B cell (primary cell): ENCODE data around the gene CD72. TPM values are rescaled to one million over a fixed set of nuclear protein-coding genes. Genes with fewer than 3 reads are reported as not detected.

ENCODE experiments used
- ATAC-seq: fragments of 200-7000 bp; cut with Tn5 transposase; one replicate; pipeline ENCODE4 v1.10.0; 2021; ENCODE audit warnings: low read depth, mild to moderate bottlenecking, moderate number of reproducible peaks, moderate library complexity
- CTCF ChIA-PET: fragments of 350-600 bp; sonication (Branson Sonifier 250); formaldehyde crosslinking; loops from one replicate; lab custom pipeline; 2021; ENCODE audit warnings: antibody characterized with exemption, inconsistent platforms; lab: Charles Lee
- POLR2A ChIA-PET: fragments of 350-600 bp; sonication (Branson Sonifier 250); formaldehyde crosslinking; loops from one replicate; lab custom pipeline; 2021; ENCODE audit warnings: antibody characterized with exemption; lab: Charles Lee
- DNase-seq: peaks from one replicate; pipeline ENCODE4 v3.0.0; 2013
- H2AFZ ChIP-seq: 2 replicates; pipeline ENCODE4 v1.6.1; 2012; ENCODE audit warnings: mild to moderate bottlenecking, low read depth, low read length; ENCODE audit not compliant: insufficient read depth, poor library complexity, severe bottlenecking
- H3K27ac ChIP-seq, 2 donors: 1 replicate in 1 of 2; 2 replicates in 1 of 2; pipeline ENCODE4 v1.5.1; 2012 to 2013; ENCODE audit warnings: low read length in 2 of 2, mild to moderate bottlenecking in 2 of 2, moderate library complexity in 1 of 2
- H3K27me3 ChIP-seq, 4 experiments: fragments of 200-600 bp in 1 of 4; sonication (generic) in 1 of 4; replicated peaks in 1 of 4; 1 replicate in 2 of 4; 2 replicates in 2 of 4; pipeline versions ENCODE4 v1.6.1 to v1.7.0; 2013 to 2016; ENCODE audit warnings: low read length in 3 of 4, mild to moderate bottlenecking in 2 of 4, mixed read lengths in 1 of 4, moderate library complexity in 1 of 4; ENCODE audit not compliant: insufficient read depth in 4 of 4, control insufficient read depth in 3 of 4; ENCODE audit errors: control extremely low read depth in 1 of 4
- H3K36me3 ChIP-seq, 2 experiments: replicated peaks in 1 of 2; 1 replicate in 1 of 2; 2 replicates in 1 of 2; pipeline versions ENCODE4 v1.6.1 to v1.7.1; 2013; ENCODE audit warnings: low read length in 1 of 2; ENCODE audit not compliant: insufficient read depth in 2 of 2, control insufficient read depth in 1 of 2; ENCODE audit errors: control extremely low read depth in 1 of 2, extremely low read depth in 1 of 2
- H3K4me1 ChIP-seq, 2 donors: fragments of 200-600 bp in 1 of 2; sonication (generic) in 1 of 2; 1 replicate in 1 of 2; 2 replicates in 1 of 2; pipeline versions ENCODE4 v1.5.1 to v1.6.1; 2013 to 2017; ENCODE audit warnings: low read length in 2 of 2; ENCODE audit not compliant: control insufficient read depth in 2 of 2, insufficient read depth in 2 of 2
- H3K4me2 ChIP-seq: replicated peaks from 2 replicates; pipeline ENCODE3; 2012; ENCODE audit warnings: mild to moderate bottlenecking, low read depth, low read length; ENCODE audit not compliant: poor library complexity, severe bottlenecking
- H3K4me3 ChIP-seq, 5 experiments: fragments of 200-600 bp in 1 of 5; sonication (generic) in 1 of 5; 1 replicate in 3 of 5; 2 replicates in 2 of 5; pipeline versions ENCODE4 v1.5.1 to v1.7.0; 2011 to 2016; ENCODE audit warnings: low read length in 4 of 5, mild to moderate bottlenecking in 4 of 5, low read depth in 2 of 5, control low read depth in 1 of 5, moderate library complexity in 1 of 5; ENCODE audit not compliant: insufficient read depth in 1 of 5; ENCODE audit errors: control extremely low read depth in 1 of 5, extremely low read depth in 1 of 5
- H3K79me2 ChIP-seq: fragments of 200-600 bp; sonication (generic); one replicate; pipeline ENCODE4 v1.6.0; 2016; ENCODE audit warnings: low read length; ENCODE audit not compliant: control insufficient read depth, insufficient read depth
- H3K9ac ChIP-seq: fragments of 200-600 bp; sonication (generic); 2 replicates; pipeline ENCODE4 v1.6.1; 2017; ENCODE audit warnings: mild to moderate bottlenecking, low read length, moderate library complexity
- H3K9me3 ChIP-seq, 3 donors: one replicate each; pipeline versions ENCODE4 v1.6.1 to v1.7.1; 2013; ENCODE audit warnings: low read length in 2 of 3; ENCODE audit not compliant: control insufficient read depth in 2 of 3, insufficient read depth in 1 of 3; ENCODE audit errors: control extremely low read depth in 1 of 3
- H4K20me1 ChIP-seq: 2 replicates; pipeline ENCODE4 v1.6.0; 2012; ENCODE audit warnings: mild to moderate bottlenecking, low read length; ENCODE audit not compliant: insufficient read depth, control insufficient read depth, poor library complexity, severe bottlenecking
- H3K27ac Mint-ChIP-seq: one replicate; pipeline ENCODE4 v1.8.0; 2021; ENCODE audit warnings: mixed read lengths
- H3K27me3 Mint-ChIP-seq: one replicate; pipeline ENCODE4 v1.8.0; 2021; ENCODE audit warnings: mixed read lengths
- H3K4me1 Mint-ChIP-seq: one replicate; pipeline ENCODE4 v1.8.0; 2021; ENCODE audit warnings: mixed read lengths
- H3K4me3 Mint-ChIP-seq: one replicate; pipeline ENCODE4 v1.8.0; 2021; ENCODE audit warnings: mixed read lengths
- H3K9me3 Mint-ChIP-seq: one replicate; pipeline ENCODE4 v1.8.0; 2022; ENCODE audit warnings: mixed read lengths; ENCODE audit not compliant: insufficient read depth
- EZH2 ChIP-seq: IDR thresholded peaks from 2 replicates; pipeline ENCODE4 v1.6.1; 2012; ENCODE audit warnings: borderline replicate concordance, low read depth, mild to moderate bottlenecking, moderate library complexity, low read length; ENCODE audit not compliant: insufficient read depth, poor library complexity, severe bottlenecking
- WGBS: methylation state at CpG from one replicate; pipeline ENCODE4 v1.1.5; 2013; ENCODE audit warnings: missing lambda C conversion rate; ENCODE audit not compliant: insufficient coverage; 5-methylcytosine and 5-hydroxymethylcytosine counted together
- intact Hi-C: fragments of 100-400 bp; cut with micrococcal nuclease; formaldehyde crosslinking; loops from one replicate; pipeline ENCODE4 v1.10.0; 2022
- polyA plus RNA-seq: library from polyadenylated mRNA; depleted of rRNA; stranded (reverse); fragments of >200 nt; gene quantifications from 2 replicates; pipeline ENCODE4 v1.2.3, GENCODE V29; 2012
- total RNA-seq, 2 donors: library from RNA; stranded (reverse); fragments of 120-200 nt in 1 of 2; gene quantifications; 1 replicate in 1 of 2; 2 replicates in 1 of 2; pipeline versions ENCODE4 v1.2.3 to v1.2.4, GENCODE V29; 2013 to 2022
- TF ChIP-seq, protein P1 (sequence below): fragments of 200-600 bp; IDR thresholded peaks from one replicate; pipeline ENCODE4 v1.8.0; 2022; ENCODE audit warnings: antibody characterized with exemption, mild to moderate bottlenecking

CD72 gene
- total and polyA plus RNA-seq, 2 donors (not counting 1 experiment from before 2014, with no cell fraction given), result 94.6 to 436 TPM

DNA sequence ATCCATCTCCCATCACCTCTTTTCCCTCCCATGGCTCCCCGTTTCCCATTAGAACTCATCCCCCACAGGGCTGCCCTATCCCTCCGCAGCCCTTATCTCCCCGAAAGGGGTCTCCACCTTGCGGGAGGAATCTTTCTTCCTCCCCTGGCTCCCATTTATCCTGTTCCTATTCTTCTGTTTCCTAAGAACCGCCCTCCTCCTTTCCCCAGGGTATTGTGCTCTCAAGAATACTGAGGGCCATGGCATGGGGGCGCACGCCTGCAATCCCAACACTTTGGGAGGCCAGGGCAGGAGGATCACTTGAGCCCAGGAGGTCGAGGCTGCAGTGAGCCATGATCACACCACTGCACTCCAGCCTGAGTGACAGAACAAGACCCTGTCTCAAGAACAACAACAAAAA lies 665 bp downstream of the CD72 start:
- H3K27me3 ChIP-seq, result no peaks in the 10 kb centered on the region
- peaks cover 48% of the 10 kb centered on the region for H3K79me2 ChIP-seq
- intact Hi-C loops, result no loop called here
- peak overlapping the region; percentile 86 for H3K4me3 Mint-ChIP-seq
- no peaks in the 10 kb centered on the region for H3K9me3 ChIP-seq
- H3K4me2 ChIP-seq, result peak overlapping the region; percentile 76
- peaks cover 41% of the 10 kb centered on the region for H4K20me1 ChIP-seq
- peak overlapping the region; percentile 86 for H3K27ac Mint-ChIP-seq
- DNase-seq, result no peak
- no peaks in the 10 kb centered on the region for H3K27me3 Mint-ChIP-seq
- peak overlapping the region; percentile 80 to 91 (median 90) for H3K4me3 ChIP-seq
- peak overlapping the region; percentile 93 for H3K9ac ChIP-seq
- peak overlapping the region; percentile 95 to 97 for H3K27ac ChIP-seq
- peak overlapping the region; percentile 56 for H2AFZ ChIP-seq
- no peak for TF ChIP-seq EZH2
- TF ChIP-seq, protein P1, sequence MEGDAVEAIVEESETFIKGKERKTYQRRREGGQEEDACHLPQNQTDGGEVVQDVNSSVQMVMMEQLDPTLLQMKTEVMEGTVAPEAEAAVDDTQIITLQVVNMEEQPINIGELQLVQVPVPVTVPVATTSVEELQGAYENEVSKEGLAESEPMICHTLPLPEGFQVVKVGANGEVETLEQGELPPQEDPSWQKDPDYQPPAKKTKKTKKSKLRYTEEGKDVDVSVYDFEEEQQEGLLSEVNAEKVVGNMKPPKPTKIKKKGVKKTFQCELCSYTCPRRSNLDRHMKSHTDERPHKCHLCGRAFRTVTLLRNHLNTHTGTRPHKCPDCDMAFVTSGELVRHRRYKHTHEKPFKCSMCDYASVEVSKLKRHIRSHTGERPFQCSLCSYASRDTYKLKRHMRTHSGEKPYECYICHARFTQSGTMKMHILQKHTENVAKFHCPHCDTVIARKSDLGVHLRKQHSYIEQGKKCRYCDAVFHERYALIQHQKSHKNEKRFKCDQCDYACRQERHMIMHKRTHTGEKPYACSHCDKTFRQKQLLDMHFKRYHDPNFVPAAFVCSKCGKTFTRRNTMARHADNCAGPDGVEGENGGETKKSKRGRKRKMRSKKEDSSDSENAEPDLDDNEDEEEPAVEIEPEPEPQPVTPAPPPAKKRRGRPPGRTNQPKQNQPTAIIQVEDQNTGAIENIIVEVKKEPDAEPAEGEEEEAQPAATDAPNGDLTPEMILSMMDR, result no peak
- peaks cover 82 to 97% of the 10 kb centered on the region in 2 donors for H3K4me1 ChIP-seq
- ChIA-PET CTCF (interaction anchor here (0.6 to 14.3 kb wide), 18 partner anchors 10 to 1462 kb away, joined by 3 to 357 read pairs (median 5); partner anchors contain the start of genes ARHGEF39, CCDC107, CREB3 and RMRP), POLR2A (interaction anchor here (0.7 to 7.1 kb wide), 8 partner anchors 12 to 132 kb away, joined by 3 to 114 read pairs (median 11); partner anchors contain the start of genes CCDC107, CREB3, RMRP and SIT1)
- no peak for ATAC-seq
- H3K36me3 ChIP-seq, result peaks cover 8 to 36% of the 10 kb centered on the region in 2 experiments
- H3K9me3 Mint-ChIP-seq, result no peaks in the 10 kb centered on the region
- 21% methylated on average over 8 of the region's 8 CpGs for WGBS
- H3K4me1 Mint-ChIP-seq, result peaks cover 96% of the 10 kb centered on the region
